ENCODE measurements around the gene GNAI3. TPM values are rescaled to one million over a fixed set of nuclear protein-coding genes. Genes with fewer than 3 reads are reported as not detected.

Gene GNAI3
- total and polyA plus RNA-seq, 2 experiments from 2014 or later, result 5.0 to 7.9 TPM

DNA sequence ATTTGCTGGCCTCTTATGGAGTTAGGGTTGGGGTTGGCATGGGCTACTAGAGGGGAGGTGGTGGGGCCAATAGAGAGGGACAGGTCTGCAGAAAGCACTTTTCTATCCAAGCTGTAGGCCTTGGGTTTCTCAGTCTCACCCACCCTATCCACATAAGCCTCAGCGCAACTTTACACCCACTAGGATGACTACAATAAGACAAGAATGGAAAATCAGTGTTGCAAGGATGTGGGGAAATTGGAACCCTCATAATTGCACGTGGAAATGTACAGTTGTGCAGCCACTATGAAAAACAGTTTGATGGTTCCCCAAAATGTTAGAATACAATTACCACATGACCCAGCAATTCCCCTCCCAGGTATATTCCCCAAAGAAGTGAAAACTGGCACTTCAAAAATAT lies 93.4 kb downstream of the GNAI3 start:
- no peak overlapping the region for H3K4me3 ChIP-seq
- TF ChIP-seq, protein P1, sequence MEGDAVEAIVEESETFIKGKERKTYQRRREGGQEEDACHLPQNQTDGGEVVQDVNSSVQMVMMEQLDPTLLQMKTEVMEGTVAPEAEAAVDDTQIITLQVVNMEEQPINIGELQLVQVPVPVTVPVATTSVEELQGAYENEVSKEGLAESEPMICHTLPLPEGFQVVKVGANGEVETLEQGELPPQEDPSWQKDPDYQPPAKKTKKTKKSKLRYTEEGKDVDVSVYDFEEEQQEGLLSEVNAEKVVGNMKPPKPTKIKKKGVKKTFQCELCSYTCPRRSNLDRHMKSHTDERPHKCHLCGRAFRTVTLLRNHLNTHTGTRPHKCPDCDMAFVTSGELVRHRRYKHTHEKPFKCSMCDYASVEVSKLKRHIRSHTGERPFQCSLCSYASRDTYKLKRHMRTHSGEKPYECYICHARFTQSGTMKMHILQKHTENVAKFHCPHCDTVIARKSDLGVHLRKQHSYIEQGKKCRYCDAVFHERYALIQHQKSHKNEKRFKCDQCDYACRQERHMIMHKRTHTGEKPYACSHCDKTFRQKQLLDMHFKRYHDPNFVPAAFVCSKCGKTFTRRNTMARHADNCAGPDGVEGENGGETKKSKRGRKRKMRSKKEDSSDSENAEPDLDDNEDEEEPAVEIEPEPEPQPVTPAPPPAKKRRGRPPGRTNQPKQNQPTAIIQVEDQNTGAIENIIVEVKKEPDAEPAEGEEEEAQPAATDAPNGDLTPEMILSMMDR (IDR thresholded peaks at IDR 0.05; ENCODE audit: low read depth, low read length), result no peak

DNA sequence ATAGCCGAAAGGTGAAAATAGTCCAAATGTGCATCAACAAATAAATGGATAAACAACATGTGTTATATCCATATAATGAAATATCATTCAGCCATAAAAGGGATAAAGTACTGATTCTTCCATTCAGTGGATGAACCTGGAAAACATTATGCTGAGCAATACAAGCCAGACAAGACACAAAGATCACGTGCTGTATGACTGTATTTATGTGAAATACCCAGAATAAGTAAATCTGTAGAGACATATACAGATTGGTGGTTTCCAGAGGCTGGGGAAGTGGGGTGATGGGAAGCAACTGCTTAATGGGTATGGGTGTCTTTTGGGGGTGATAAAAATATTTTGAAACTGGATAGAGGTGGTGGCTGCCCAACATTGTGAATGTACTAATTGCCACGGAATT lies 94.2 kb downstream of the GNAI3 start:
- Histone ChIP-seq H3K9me3 (ENCODE audit: low read depth) (no peaks in the 10 kb centered on the region), H3K27me3 (peaks cover 7% of the 10 kb centered on the region), H3K4me3 (no peak overlapping the region), H3K4me1 (ENCODE audit: low read depth) (no peaks in the 10 kb centered on the region), H3K27ac (no peak overlapping the region), H3K36me3 (no peaks in the 10 kb centered on the region)
- no peak for DNase-seq (ENCODE audit: low read depth in 1 of 2, low spot score in 1 of 2)
- TF ChIP-seq, protein P1 (IDR thresholded peaks at IDR 0.05; ENCODE audit: low read depth, low read length), result no peak

More for the DNA sequence above, 93.4 kb downstream of the GNAI3 start:
- Histone ChIP-seq H3K4me1 (ENCODE audit: low read depth) (no peaks in the 10 kb centered on the region), H3K27me3 (peaks cover 7% of the 10 kb centered on the region), H3K27ac (no peak overlapping the region), H3K36me3 (no peaks in the 10 kb centered on the region), H3K9me3 (ENCODE audit: low read depth) (no peaks in the 10 kb centered on the region)
- DNase-seq (ENCODE audit: low read depth in 1 of 2, low spot score in 1 of 2), result no peak

DNA sequence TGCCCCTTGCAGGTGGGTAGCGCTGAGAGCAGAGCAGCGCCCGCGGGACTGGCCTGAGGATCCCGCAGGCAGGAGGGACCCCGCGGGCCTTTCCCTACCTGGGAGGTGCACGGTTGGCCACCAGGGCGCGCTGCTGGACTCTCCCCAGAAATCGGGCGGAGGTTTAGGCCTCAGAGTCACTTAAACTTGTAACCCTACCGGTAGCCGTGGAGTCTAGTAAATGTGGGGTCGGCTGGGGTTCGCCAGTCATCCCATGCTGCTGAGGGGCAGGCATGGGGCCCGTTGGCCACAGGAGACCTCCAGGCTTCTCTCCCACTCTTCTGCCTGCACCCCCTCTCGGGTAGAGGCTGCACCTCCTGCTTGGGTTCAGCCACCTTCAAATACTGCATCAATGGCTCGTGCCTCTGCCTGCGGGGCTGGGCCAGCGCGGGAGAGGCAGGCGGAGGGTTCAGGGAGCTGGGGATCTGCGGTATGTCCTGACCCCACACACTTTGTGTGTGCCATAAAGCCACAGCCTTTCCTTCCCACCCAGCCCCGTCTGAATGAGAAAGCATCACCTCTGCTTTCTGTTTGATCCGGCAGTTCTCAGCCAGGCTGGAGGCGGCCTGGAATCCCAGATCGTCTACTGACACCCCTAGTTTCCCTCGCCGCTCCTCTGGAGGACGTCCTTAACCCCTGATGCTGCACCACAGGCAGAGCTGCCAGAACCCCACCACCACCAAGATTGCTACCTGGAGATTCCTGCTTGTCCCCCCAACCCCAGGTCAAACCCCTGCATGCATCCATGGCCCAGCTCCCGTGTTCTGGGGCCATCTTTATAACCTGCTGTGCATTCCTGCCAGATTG lies 95.2 kb downstream of the GNAI3 start:
- no peak overlapping the region for H3K27ac ChIP-seq
- peaks cover 7% of the 10 kb centered on the region for H3K27me3 ChIP-seq
- H3K36me3 ChIP-seq, result no peaks in the 10 kb centered on the region
- peak; percentile 80 to 90 for DNase-seq (ENCODE audit: low read depth in 1 of 2, low spot score in 1 of 2)
- H3K4me1 ChIP-seq (ENCODE audit: low read depth), result no peaks in the 10 kb centered on the region
- TF ChIP-seq, protein P1 (IDR thresholded peaks at IDR 0.05; ENCODE audit: low read depth, low read length), result peak; percentile 94
- H3K9me3 ChIP-seq (ENCODE audit: low read depth), result no peaks in the 10 kb centered on the region
- no peak overlapping the region for H3K4me3 ChIP-seq

DNA sequence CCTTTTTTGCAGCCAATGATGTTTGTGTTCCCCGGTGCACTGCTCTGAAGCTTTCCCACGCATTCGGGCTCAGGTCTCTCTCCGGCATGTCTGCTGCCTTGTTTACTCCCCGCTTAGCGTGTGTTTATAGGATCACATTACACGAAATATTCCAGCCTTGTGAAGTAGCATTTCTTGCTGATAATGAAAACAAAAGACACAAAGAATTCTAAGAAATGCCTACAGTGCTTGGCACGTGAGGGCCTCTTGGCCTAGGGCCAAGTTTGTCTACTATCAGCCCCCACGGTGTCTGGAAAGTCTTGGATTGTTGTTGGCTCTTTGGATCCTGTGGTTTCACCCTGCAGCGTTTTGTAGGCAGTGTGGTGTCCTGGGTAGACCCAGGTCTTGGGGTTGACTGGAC lies 96.3 kb downstream of the GNAI3 start:
- Histone ChIP-seq H3K4me3 (no peak overlapping the region), H3K9me3 (ENCODE audit: low read depth) (no peaks in the 10 kb centered on the region), H3K36me3 (no peaks in the 10 kb centered on the region), H3K27me3 (peaks cover 7% of the 10 kb centered on the region), H3K4me1 (ENCODE audit: low read depth) (no peaks in the 10 kb centered on the region), H3K27ac (no peak overlapping the region)
- TF ChIP-seq, protein P1 (IDR thresholded peaks at IDR 0.05; ENCODE audit: low read depth, low read length), result no peak
- no peak for DNase-seq (ENCODE audit: low read depth in 1 of 2, low spot score in 1 of 2)

DNA sequence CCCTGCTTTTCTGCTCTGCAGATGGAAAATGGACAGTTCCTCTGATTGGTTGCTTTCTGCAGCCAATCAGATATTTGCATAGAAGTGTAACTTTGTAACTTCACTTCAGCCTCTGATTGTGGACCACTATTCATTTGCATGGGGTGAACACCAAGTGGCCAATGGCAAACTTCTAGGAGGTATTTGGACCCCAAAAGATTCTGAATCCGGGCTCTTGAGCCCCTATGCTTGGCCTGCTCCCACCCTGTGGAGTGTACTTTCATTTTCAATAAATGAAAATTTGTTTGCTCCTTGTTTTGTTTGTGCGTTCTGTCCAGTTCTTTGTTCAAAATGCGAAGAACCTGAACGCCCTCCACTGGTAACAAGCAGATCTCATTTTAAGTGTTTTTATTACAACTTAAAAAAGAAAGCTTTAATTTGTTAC lies 101.1 kb downstream of the GNAI3 start:
- DNase-seq (ENCODE audit: low read depth in 1 of 2, low spot score in 1 of 2), result peak in 1 of 2 donors; percentile 66
- Histone ChIP-seq H3K36me3 (no peaks in the 10 kb centered on the region), H3K4me3 (no peak overlapping the region), H3K27me3 (peaks cover 22% of the 10 kb centered on the region), H3K4me1 (ENCODE audit: low read depth) (no peaks in the 10 kb centered on the region), H3K9me3 (ENCODE audit: low read depth) (no peaks in the 10 kb centered on the region), H3K27ac (no peak overlapping the region)
- TF ChIP-seq, protein P1 (IDR thresholded peaks at IDR 0.05; ENCODE audit: low read depth, low read length), result peak; percentile 37
